GM19324 (cell line): ENCODE data around the gene PPM1H.

ENCODE experiments used
- ATAC-seq: cut with Tn5 transposase; IDR thresholded peaks from one replicate; pipeline ENCODE4 v1.9.1; 2021; ENCODE audit warnings: mild to moderate bottlenecking, moderate library complexity; ENCODE audit not compliant: unreplicated experiment, low FRiP score

The PPM1H gene

DNA sequence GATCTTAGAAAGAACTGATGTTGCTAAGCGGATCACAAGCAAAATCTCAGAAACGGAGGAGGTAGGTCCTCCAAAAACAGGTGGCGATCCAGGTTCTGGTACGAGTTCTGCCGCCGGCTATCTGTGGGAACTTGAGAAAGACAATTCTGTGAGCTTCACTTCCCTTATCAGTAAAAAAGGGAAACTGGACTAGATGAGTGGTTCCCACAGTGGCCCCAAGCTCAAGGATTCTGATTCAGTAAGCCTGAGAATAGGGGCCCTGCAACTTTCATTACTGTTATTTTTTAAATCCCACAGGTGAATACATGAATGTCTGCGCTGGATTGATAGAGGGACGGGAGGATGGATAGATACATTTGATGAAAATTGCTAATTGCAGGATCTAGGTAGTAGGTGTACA, 160.2 kb downstream of the PPM1H start:
- no peak for ATAC-seq

DNA sequence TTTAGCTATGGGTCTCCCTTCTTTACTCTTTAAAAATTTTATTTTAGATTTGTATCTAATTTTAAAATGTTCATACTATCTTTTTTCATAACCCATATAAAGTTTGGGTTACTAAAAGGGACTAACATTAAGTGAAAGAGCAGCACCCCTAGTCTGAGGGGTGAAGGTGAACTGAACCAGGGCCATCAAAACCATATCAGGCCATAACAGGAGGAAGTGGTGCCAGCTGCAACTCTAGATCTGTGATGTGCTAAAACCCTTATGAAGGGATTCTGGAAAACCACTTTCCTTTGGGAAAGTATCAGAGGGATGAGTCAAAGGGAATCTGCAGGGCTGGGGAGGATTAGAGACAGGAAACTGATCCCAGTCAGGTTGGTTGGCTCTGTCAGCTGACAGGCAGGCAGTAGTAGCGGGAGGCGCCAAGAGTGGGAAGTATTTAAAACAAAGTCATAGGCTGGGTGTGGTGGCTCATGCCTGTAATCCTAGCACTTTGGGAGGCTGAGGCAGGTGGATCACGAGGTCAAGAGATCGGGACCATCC, 162.5 kb downstream of the PPM1H start:
- no peak for ATAC-seq

DNA sequence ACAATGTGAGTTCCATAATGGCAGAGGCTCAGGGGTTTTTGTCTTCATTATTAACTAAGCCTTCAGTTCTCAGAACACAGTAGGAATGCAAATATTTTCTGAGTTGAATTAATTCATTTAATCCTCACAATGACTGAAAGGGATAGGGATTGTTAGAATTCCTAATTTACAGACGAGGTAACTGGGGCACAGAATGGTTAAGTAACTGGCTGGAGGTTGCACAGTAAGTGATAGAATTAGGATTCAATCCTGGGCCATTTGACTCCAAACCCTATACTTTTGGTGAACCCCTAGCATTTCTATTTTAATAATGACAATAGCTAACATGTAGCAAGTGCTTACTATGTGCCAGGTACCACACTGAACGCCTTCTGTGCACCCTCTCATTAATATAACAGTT, 163.1 kb downstream of the PPM1H start:
- ATAC-seq = no peak

DNA sequence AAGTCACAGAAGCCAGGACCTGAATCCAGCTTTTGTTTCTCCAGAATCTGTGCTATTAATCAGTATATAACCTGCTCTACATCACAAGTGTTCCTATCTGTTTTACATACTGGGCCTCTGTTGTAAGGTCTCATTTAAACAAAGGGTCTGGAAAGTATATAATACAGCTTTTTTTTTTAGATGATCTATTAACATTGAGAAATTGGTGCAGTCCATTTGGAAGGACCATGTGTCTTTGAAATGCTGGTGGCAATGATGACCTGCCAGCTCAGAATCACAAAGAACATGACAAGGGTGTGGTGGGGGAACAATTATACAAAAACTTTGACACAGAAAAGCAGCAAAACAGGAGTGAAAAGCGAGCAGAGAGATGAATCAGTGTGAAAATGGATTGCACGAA, 164.6 kb downstream of the PPM1H start:
- ATAC-seq = no peak

DNA sequence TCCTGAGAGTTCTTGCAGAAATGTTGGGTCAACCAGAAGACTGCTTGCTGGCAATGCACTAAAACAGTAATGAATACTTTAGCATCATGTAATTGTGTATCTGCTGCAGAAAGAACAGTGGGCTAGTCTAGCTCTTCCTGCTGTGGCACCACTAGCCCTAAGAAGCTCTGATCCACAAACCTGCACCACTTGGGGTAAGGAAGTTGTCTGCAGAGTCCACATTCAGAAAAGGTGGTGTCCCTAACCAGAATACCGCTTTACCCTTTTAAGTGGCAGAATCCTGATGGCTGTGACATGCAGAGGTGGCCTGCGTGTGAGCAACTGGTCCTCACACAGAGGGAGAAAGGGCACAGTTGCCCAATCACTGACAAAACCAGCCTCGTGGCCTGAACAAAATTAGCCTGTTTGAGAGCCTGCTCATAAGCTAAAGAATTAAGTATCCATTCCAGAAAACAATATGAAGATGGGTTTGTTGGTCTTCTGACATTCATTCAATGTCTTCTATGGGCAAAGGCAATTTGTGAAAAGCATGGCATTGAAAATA, 165.8 kb downstream of the PPM1H start:
- no peak for ATAC-seq

DNA sequence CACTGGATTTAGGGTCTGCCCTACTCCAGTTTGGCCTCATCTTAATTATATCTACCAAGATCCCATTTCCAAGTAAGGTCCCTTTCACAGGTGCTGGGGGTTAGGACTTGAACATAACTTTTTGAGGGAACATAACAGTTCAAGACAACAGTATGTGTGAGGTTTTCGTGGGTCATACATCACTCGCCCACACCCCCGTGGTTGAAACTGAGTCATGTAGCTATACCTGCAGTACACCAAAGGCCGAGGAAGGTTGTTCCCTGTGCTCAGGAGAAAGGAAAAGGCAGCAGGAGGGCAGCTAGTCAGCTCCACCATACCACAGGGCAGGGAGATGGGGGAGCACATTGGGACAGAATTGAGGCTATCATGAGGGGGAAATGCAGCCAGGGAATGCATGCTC, 167.0 kb downstream of the PPM1H start:
- ATAC-seq = no peak

DNA sequence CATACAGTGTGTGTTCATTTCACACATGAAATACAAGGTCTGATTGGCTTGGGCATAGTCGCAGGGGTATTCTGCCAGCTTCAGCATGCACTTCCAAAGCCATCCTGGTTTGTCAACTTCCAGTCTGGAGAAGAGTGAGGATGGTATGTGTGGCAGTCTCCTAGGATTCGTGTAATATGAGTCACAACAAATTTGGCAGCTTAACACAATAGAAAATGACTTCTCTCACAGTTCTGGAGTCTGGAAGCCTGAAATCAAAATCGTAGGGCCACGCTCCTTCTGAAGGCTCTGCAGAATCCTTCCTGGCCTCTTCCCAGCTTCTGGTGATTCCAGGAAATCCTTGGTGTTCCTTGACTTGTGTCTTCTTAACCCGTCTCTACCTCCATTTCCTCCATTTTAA, 167.5 kb downstream of the PPM1H start:
- ATAC-seq = no peak

DNA sequence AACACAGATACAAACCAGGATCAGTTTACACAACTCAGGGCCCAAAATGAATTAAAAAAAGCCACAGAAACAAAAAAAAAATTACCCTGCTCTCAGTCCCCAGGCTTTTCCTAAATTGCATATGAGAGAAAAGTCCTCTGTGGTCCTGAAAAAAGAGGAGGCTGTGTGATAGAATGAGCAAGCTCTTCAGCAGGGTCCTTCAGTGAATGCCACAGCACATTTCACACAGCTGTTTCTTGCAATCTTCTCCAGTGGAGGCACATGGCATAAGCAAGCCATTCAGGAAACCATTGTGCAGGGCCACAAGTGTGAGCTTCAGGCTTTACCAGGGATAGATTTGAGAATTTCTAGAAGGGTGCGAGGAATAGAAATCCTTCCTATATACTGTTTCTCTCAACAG, 168.5 kb downstream of the PPM1H start:
- no peak for ATAC-seq

DNA sequence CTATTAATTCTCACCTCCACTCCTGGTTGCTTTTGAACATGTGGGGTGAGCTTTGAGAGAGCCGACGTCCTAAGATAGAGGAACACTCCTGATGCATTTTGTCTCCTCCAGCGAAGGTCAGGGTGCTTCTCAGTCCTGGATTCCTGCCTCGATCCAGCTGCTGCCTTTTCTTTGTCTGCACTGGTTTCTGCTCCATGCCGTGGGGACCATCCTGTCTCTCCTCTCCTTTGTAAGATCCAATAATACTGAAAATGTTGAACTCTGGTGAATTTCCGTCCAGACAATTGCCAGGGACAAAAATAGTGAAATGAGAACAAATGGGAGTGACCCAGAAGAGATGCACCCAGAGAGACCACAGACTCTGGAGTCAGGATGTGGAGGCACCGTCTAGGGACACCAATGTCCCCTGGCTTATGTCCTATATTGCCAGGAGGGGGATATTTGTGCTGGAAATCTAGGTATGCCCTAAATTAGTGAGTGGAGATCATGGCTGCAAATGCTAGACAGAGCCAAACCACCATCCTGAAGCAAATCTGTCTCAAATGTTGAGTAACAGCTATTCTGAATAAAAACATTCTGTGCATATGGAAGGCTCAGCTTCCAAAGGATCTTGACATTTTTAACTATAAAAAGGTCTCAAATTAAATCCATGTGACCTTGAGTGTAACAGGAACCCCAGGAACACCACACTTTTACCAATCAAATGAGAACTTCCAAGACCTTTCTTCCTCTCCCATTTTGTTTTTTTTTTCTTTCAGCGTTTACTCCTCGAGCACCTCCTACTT, 170.9 kb downstream of the PPM1H start:
- ATAC-seq = no peak

DNA sequence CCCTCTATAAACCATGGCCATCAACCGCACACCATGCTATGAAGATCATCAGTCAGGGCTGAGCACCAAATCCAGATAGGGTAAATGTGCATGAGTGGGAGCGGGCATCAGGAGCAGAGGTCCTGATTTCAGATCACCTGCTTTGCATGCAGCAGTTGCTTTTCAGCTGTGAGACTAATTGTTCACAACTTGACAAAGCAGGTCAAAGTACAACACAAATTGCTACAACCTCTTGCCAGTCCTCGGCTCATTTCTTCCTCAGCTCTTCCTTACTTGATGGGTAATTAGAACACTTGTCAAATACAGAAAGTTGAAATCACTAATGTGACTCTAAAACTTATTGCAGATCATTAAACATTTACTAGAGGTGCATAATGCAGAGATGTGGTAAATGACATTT, 171.6 kb downstream of the PPM1H start:
- no peak for ATAC-seq

DNA sequence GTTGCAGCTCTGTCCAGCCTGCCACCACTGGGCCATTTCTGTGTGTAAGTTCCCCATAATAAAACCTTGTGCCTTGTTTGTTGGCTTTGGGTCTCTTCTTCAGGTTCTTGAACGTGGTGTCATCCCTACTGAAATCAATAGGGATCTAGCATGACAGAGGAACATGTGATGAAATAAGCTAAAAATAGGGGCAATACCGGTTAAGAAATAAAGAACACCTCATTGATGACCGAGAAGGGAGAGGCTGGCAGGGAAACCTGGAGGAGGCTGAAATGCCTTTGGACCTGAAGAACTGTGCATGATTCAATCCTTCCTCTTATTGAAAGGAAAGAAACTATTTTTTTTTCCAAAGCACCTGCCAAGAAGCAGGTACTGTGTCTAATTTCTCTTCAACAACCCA, 172.3 kb downstream of the PPM1H start:
- no peak for ATAC-seq

DNA sequence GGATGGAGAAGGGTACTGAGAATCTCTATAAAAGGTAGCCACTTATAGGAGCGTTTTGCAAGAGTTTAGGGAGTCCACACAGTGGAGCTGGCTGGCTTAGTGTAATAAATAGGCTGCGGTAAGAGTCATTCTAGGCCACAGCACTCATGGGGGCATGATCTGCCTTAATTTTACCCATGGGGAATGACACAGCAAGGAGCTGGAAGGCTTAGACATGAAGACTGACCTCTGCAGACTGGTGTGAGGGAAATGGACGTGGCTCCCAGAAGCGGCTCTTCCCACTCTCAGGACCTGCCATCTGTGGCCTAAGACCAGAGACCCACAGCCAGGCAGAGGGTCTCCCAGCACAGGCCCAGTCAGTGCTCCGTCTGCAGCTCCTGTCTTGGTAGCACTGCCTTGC, 173.3 kb downstream of the PPM1H start:
- no peak for ATAC-seq

DNA sequence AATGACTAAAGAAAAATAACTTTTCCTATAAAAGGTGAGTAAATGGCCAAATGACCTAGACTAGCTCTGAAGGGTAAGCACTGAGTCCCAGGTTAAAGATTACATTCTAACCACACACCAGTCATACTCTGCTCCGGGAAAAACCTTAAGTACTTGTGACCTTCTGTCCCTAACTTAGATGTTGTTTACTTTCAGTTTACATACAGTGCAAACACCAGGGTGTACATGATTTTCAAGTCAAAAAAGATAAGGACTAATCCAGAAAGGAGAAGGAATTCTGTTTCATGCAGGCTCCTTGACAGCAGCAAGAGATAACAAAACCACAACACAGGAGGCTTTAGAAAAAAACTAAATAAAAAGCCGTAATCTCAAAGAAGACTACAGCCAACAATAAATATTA, 174.2 kb downstream of the PPM1H start:
- peak; percentile 80 for ATAC-seq

DNA sequence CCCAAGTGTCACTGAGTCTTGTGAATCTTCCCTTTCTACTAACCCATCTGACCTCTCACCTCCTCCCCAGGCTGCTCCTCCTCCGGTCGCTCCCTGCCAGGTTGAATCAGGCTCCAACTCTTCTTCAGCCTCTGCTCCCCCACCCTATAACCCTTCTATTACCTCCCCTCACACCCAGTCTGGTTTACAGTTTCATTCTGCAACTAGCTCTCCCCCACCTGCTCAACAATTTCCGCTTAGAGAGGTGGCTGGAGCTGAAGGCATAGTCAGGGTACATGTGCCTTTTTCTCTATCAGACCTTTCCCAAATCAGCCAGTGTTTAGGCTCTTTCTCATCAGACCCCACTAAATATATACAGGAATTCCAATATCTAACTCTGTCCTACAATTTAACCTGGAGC, 174.6 kb downstream of the PPM1H start:
- ATAC-seq = peak; percentile 48

DNA sequence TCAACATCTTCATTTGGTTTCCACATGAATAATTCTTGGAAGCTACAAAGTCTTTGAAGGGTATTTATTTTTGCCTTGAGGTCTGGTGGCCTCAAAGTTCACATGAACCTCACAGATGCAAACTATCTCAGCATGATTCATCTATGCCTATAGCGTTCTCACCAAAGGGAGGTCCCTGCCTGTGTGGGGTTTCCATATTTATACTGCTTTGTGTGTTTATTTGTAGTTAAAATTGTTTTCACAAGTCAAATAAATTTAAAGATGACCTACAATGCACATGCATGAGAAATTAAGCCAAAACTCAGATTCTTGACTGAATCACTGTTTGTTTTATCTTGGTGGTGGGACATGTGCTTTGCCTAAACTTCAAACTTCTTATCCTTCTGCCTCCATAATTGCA, 176.7 kb downstream of the PPM1H start:
- ATAC-seq = no peak

DNA sequence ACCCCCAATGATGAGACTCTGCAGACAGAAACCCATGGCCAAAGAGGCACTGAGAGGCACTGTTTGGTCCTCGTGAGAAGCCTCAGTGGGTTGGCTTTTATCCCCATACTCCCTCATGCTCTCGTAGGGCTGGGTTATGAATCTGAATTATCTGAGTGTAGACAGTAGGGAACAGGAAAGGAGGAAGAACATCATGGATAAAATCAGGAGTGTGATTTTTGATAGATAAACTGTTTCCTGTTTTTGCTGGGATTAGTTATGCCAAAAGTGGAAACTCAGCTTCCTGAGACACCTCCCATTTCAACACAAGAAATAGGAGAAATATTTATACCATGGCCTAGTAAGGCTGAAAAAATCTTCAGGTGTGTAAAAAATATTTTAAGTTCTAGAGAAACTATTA, 177.9 kb downstream of the PPM1H start:
- ATAC-seq = no peak

DNA sequence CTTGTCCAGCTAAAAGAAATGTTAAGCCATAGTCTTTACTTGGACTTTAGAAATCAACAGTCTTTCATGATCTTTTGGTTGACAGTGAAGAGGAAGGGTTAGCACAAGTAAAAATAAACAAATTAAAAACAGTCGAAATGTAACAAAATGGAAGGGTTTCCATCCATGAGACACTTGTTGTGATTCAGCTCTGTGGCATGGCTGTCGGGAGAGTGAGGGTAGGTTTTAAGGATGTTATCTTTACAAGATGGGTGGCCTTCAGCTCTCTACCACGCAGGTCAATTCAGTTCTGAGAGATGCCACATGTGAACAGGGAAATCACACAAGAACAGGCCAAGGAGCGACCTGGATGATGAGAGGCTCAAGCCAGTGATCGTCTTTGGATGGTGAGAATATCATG, 180.2 kb downstream of the PPM1H start:
- ATAC-seq = no peak

DNA sequence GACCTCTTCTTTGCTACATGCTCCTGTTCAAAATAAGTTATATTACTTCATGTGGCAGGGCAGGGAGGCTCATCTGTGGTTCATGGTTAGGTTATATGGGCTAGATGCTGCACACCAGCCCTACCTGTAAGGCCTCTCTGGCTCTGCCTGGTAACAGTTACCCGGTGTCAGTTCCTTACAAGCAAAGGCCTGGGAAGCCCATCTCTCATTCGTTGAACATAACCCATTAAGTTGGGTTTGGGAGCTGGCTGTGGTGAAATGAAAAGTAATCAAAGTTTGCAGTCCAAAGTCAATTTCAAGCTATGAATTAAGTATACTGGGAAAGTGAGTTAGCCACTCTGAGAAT, 183.2 kb downstream of the PPM1H start:
- no peak for ATAC-seq

DNA sequence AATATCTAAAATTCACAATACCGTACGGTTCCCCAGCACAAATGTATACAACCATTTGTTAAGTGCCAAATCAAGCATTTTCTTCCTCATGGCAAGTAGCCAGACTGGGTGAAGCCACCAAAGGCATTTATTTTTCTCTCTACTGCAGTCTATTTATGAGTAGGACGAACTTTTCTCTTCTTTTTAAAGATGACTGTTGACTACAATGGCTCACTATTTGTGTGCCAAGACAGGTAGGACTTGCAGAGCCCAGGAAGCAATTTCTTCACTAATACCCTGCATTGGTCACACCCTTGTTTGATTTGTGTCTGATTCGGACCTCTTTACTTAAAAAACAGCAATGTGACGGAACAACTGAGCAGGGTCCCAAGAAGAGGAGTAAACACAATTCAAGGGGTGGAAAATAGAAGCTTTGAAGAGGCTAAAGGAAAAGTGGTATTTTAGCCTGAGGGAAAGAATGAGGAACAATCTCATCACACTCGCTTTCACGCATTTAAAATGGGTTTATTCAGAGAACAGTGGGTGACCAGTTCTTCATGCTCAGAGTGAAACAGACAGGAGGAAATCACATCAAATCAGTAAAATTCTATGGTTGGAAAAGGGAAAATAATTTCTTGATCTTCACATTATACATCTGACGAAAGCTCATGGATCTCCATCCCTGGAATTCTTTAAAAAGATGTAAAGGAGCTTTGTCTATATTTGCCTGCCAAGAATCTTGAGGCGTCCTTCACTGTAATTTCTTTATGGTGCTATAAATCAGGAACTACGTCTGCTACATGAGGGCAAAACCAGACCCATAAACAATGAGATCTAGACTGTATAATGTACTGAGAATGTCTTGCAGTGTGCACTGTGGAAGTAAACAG, 183.8 kb downstream of the PPM1H start:
- ATAC-seq = no peak

DNA sequence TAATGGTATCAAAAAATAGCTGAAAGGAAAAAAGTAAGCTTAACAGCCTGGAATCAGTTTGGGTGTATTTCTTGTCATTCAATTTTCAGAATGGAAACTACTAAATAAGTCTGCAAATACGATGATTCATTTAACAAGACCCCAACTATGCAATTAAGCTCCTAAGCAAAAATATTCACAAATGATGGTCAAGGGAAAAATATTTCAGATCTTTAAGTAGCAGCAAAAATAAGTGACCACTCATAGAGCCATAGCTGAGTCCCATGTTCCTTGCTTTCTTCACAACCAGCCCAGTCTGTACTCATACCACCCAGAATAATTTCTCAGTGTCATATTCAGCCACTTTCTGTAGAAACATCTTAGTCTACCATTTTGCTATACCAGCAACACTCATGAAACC, 185.4 kb downstream of the PPM1H start:
- no peak for ATAC-seq

DNA sequence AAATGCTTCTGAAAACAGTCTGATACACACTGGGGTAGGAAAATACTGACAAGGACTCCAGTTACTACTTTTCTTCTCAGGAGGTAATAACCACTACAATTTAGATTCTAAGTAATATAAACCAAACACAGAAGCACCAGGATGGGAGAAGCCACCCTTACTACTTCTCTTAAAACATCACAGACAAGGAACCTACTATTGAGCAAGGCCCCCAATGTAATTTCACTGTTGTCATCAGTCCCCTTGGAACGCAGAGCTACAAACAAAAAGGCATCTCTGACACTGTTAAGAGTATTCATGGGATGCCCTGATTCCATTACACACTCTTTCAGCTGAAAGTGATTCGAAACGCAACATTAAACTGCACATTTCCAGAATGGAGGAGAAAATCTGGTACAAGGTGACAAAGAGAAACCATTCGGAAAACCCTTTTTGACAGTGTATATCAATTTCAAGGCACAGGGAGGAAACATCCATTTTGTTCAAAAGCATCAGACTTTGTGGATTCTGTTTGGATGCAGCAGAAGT, 185.9 kb downstream of the PPM1H start:
- ATAC-seq = no peak
